T-helper 1 cell treated with Interleukin-12 subunit alpha and Interleukin-12 subunit beta and Interleukin-4 antibody, amounts not matched to agents 30 ng/mL and 1 ng/mL, for 36 hours (primary cell): ENCODE results near the gene KCNQ5. TPM values are rescaled to one million over a fixed set of nuclear protein-coding genes. Genes with fewer than 3 reads are reported as not detected.
"Not testable (repeated sequence)": the region's sequence is repeated elsewhere in the genome, so short reads cannot be mapped to it uniquely, and the experiment has no call there.

Experiments used
- intact Hi-C: fragments of 100-400 bp; cut with micrococcal nuclease; formaldehyde crosslinking; loops from one replicate; pipeline ENCODE4 v1.15.1; 2024
- total RNA-seq: library from RNA; stranded (reverse); gene quantifications from 2 replicates; pipeline ENCODE4 v1.2.3, GENCODE V29; 2022

Gene KCNQ5
- total RNA-seq, 1 donor from 2014 or later: 4.1 TPM

DNA sequence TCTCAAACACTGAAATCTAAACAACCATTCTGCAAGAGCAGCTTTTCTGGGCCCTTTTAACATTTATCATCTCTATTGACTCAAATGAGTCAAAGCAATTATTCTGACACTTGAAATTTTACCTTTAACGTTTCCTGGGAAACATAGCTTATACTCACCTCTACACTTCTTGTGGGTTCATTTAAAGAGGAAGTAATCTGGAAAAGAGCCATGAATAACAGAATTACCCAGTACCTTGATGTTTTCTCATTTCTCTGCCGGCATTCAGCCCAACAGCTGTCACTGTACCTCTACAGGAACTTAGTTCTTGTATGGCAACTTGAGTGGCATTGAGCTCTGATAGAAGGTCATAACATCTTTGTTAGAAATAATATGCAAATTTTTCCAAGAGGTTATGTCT lies 272.2 kb downstream of the KCNQ5 start:
- intact Hi-C loops: no loop called here

DNA sequence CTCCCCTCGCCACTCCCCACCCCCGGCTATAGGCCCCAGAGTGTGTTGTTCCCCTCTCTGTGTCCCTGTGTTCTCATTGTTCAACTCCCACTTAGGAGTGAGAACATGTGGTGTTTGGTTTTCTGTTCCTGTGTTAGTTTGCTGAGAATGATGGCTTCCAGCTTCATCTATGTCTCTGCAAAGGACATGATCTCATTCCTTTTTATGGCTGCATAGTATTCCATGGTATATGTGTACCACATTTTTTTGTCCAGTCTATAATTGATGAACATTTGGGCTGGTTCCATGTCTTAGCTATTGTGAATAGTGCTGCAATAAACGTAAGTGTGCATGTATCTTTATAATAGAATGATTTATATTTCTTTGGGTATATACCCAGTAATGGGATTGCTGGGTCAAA lies 276.4 kb downstream of the KCNQ5 start:
- intact Hi-C loops: not testable (repeated sequence)

DNA sequence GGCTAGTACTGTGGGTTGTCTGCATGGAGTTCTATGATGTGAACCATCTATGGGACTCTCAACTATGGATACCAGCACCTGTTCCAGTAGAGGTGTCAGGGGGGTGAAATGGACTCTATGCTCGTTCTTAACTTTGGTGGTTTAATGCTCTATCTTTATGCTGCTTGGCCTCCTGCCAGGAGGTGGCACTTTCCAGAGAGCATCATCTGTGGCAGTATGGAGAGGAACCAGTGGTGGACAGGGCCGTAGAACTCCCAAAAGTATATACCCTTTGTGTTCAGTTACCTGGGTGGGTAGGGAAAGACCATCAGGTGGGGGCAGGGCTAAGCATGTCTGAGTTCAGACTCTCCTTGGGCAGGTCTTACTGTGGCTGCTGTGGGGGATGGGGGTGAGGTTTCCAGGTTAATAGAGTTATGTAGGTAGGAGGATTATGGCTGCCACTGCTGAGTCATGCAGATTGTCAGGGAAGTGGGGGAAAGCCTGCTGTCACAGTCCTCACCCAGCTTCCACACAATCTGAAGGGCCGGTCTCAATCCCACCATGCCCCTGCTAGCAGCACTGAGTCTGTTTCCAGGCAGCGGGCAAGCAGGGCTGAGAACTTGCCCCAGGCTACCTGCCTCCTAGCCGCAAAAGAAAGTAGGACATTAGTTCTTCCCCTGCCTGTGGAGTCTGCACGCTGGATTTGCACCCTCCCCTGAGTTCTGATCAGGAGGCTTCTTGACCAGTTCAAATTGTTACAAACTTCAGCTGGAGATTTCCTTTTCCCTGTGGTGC lies 284.0 kb downstream of the KCNQ5 start:
- intact Hi-C loops: no loop called here

DNA sequence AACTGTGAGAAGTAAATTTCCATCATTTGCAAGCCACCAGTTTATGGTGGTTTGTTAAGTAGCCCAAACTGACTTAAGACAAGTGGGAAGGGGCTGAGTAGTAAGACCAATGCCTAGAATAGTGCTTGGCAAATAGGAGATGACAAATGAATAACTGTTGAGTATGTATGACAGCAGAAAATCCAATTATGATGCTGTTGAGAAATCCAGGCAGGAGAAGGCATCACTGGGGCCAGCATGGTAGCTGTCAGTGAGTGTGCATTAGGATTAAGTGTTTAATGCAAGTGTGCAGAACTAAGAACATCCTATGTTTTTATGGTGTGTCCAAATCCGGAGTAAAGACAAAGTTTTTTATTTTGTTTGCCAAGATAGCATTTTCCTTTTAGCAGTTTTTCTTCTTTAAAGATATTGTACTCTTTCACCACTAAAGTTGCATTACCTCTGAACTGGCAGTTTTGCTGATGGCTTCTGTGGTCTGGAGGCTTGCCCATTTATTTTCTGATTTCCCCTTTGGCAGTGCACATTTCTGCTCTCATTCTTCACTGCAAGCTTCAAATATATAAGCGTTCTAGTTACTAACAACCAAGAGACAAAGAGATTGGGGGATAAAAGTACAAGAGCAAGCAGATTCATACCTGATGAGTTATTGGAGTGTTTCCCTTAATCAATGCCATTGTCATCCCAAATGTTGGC lies 289.7 kb downstream of the KCNQ5 start:
- intact Hi-C loops: no loop called here

DNA sequence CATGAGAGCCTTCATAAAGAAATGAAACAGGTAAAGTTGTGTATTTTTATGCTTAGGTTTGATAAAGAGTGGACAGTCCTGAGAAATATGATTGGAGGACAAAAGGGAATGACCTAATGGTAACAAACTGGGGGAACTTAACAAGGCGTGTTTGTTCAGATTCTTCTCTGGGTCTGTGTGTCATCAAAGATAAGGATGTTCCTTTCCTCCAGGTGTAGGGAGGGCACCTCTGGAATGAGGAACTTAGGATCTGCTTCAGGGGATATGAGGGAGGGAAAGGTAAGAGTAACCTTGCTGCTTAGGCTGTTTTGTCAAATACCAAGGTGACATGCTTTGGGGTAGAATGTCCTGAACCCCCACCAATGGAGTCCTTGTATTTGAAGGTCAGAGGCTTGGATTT lies 291.9 kb downstream of the KCNQ5 start:
- intact Hi-C loops: no loop called here

DNA sequence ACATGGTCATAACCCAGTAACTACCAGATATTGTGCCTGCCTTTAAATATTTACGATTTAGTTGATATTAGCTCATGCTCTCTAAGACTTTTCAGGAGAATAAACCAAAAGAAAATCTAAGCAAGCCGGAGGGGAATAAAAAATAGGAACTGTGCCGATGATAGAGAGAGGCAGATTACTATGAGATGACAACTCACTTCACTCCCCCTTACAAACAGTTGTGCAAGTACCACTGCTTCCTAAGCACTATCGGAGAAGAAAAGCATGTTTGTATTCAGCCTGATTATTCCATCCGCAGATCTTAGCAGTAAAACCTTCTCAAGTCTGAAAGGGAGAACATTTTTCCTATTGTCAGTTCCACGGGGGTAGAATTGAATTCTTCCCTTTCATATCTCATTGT lies 294.4 kb downstream of the KCNQ5 start:
- intact Hi-C loops: no loop called here

DNA sequence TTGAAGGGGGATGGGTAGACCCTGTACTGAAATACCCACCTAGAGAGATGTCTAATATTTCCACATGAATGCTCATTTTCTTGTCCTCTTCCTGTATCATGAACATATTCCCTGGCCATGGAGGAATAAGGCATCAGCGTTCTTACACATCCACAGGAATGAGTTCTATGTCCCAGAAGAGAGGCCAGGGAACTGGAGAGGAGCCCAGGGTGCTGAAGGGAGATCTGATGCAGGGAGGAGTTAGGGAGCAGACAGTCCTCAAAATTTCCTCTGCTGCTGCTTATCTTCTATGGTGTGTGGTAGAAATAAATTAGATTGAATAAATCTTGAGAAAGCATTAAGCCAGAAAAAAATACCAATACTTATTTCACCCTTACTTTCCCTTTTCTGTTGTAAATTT lies 295.0 kb downstream of the KCNQ5 start:
- intact Hi-C loops: no loop called here

DNA sequence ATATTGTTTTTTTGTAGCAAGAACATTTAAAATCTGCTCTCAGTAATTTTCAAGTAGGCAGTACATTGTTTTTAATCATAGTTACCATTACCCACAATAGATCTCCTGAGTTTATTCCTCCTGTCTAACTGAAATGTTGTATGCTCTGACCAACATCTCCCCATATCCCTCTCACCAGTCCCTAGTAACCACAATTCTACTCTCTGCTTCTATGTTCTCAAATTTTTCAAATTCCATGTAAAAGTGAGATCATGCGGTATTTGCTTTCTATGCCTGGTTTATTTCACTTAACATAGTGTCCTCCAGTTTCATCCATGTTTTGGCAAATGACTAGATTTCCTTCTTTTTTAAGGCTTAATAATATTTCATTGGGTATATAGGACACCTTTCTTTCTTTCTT lies 300.5 kb downstream of the KCNQ5 start:
- intact Hi-C loops: no loop called here

DNA sequence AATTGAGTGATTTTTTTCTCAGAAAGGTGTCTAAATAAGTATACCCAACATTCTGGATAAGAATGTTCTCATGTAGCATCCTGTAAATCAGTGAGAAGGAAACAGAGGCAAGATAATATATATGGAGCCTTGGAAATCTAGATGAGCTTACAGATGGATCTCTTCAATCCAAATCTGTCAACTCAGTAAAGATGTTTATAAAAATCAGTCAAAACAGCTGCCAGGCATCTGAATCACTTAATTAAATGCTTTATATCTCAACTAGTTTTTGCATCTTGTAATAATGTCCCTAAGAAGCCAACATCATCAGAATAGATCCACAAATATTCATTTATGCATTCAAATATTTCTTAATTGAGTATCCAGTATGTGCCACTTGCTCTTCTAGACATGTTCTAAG lies 303.3 kb downstream of the KCNQ5 start:
- intact Hi-C loops: no loop called here

DNA sequence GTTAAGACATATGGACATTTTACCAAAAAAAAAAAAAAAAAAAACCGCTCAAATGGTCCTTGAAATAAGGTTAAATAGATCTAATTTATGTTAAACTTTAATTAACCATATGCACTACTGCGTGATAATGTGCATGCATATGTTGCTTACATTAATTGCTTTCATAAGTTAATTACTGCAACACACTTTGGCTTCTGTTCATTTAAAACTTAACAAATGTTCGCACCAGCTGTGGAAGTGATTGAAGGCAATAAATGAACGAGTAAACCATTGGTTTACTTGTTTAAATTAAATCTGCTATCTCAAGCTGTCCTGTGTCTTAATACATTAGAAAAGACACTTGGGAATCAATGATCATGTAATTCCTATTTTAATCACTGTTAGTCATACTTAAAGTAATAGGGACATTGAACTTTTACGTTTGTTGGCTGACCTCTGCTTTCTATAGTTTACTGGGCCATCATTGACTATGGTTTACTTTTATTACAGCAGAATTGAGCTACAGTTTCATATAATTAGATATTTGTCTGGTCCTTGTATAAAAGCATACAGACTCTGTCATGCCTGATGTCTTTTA lies 308.8 kb downstream of the KCNQ5 start:
- intact Hi-C loops: no loop called here

DNA sequence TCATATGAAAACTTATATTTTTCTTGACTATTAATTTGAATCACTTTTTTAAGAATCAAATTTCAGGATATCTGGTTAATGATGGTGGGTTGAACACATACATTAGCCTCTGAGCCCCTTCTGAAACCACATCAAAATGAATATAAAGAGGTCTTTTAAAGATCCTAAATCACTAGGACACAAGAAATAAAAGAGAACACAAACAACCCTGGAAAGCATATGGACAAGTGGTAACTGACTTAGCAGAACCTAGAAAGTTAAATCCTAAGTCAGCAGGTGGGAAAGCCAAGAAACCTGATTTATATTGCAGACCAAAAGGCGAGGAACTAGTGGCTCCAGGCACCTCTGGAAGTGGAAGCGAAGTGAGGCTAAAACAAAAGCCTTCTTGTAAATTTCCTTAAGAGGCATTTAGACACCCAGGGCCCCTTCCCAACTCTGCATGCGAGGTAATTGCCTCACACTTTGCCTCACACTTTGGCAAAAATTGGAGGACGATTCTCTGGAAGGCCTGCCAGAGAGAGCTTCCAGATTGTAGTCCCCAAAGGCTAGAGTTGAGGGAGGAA lies 309.5 kb downstream of the KCNQ5 start:
- intact Hi-C loops: no loop called here

DNA sequence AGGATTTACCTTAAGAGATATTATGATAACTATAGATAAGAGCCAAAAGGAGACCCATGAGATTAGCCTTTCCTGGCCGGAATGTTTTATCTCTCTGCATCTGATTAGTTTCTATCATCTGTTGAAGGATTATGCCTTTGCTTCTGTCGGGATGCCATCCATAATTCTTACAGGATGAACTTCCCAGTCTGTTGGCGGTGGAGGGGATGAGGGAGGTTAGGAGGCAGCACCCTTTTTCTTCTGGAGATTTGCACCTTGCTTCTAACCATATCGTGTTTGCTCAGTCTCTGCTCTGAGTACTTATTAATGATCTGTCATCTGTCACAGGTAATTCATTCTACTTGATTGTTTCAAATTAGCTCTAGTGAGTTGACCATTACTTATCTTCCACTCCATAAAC lies 311.4 kb downstream of the KCNQ5 start:
- intact Hi-C loops: no loop called here

DNA sequence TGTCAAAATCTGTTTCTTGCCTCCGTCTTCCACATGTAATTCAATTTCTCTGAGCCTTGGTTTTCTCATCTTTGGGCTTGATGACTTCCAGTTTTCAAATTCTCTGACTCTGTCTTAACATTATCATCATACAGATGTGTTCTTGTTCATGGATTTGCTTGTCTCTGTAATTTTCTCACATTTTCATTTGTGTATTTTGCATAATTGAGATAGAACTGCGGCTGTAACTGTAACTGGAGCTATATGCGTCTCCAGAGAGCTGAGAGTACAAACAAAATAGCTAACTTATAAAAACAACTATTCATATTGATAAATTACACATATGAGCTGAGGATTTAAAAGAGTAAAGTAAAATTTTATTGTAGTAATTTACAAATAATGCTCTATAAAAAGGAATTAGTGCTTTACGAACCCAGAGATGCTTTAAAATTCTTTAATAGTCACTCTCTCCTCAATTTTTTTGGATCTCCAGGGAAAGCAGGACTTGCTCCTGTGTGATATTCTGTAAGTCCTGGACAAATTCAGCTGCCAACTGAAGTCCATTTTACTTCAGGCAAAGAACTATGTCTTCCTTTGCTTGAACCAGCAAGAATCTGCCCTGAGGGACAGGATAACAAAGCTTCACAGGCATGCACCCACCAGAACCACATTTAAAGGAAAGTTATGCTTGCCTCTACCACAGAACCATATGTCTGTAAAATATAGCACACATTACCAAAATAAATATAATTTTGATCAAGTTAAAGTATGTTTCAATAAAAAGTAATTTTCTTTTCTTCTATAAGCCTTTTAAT lies 315.1 kb downstream of the KCNQ5 start:
- intact Hi-C loops: no loop called here

DNA sequence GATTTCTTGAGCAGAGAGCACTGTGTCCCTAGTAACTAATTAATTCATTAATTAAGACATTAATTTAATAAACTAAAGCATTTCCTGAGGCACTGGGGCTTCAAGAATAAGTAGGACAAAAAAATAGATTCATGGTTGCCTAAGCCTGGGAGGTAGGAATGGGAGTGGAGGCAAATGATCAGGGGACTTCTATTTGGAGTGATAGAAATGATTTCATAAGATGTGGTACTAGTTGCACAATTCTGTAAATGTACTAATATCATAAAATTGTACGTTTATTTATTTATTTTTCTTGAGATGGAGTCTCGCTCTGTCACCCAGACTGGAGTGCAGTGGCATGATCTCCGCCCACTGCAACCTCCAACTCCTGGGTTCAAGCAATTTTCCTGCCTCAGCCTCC lies 316.2 kb downstream of the KCNQ5 start:
- intact Hi-C loops: no loop called here

DNA sequence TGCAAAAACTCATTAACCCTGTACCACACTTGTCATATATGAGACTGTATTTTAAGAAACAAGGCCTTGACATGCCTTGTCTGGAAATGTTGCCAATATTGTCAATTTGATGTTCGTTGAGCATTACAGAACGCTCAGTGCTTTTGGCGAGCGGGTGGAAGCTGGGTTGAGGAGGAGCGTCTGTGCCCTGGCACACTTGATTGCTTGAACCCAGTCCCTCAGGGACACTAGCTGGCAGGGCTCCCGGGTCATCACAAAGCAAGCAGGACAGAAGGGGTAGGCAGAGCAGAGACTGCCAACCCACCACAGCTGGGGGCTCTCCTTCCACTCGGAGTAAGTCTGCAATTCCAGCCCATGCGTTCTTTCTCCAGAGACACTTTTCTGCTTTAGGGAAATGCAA lies 317.1 kb downstream of the KCNQ5 start:
- intact Hi-C loops: no loop called here

DNA sequence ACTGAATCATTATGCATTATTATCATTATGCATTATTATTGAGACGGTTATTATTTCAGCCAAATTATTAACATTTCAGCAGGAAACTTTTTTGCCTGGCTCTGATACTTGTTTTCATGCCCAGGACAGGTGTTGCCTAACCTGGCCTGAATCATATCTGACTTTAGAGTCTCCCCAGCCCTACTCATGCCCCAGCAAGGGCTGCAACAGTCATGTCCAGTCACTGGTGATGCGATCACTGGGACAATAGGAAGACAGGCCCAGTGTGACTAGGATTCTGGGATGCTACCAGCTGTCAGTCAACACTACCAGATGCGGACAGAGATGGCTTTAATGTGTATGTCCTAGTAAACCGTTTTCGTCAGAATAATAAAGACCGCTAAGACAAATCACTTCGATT lies 318.4 kb downstream of the KCNQ5 start:
- intact Hi-C loops: no loop called here

DNA sequence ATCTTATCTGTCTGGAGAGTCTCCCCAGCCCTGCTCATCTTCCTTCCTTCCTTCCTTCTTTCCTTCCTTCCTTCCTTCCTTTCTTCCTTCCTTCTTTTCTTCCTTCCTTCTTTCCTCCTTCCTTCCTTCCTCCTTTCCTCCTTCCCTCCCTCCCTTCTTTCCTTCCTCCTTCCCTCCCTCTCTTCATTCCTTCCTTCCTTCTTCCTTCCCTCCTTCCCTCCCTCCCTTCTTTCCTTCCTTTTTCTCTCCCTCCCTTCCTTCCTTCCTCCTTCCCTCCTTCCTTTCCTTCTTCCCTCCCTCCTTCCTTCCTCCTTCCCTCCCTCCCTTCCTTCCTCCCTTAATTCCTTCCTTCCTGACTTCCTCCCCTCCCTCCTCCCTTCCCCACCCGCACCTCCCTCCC lies 319.4 kb downstream of the KCNQ5 start:
- intact Hi-C loops: no loop called here

DNA sequence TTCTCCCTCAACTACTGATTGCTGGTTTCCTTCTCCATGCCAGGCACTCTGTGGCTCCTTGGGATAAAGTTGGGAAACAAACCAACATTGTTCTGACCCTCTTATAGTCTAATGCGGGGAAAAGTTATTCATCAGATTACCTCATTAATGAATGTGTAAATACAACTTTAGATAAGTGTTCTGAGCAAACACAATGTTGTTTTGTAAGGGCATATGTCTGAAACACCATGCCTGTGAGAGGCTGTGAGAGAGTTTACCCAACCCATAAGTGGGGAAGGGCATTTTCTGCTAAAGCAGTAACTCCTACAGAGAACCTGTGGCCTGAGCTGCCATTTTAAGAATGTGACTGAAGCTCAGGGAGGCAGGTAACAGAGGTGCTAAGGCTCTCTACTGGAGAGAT lies 319.9 kb downstream of the KCNQ5 start:
- intact Hi-C loops: no loop called here

DNA sequence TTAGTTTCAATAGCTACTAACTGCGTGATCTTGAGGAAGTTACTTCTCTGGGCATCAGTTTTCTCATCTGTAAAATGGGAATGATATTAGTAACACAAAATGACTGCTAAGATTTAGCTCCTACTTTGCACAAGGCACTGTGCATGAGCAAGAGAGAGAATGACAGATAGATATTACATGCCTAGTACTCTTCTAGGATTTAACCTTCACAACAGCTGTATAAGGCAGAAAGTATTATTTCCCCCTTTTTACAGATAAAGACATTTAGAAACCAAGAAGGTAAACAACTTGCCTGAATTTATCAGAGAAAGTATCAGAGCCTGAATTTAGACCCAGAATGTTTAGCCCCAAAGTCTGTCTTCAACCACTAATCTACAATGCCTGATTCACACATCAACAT lies 321.8 kb downstream of the KCNQ5 start:
- intact Hi-C loops: no loop called here

DNA sequence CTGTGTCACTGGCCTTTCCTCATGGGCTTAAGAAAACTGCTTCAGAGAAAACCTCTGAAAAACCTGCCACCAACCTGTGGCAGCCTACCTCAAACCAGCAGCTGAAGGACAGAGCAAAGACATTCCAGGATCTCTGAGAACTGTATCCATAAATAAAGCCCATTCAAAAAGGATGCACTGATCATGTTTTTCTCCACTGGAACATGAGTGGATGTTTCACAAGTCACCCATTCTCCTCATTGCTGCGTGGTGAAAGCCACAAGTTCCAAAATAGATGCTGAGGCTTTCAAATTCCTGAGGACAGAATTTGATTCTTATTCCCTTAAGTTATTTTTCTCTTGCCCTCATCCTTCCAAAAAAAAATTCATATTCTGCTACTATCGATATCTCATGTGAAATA lies 322.8 kb downstream of the KCNQ5 start:
- intact Hi-C loops: no loop called here

DNA sequence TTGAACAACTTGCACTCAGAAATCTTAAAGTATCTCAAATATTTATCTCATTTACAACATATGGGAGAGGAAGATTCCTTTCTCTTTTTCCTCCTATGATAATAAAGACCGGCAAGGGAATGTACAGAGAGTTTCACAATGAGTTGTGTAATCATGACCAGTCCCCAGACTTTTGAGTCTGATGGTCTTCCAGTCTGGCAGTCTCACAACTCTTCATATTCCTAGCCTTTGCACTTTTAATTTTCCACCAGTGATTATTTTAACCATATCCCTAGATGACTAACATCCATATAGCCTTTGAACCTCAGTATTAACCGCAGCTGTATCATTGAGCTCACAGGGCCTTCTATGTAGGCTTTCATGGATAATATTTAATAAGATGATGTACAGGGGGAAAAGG lies 324.9 kb downstream of the KCNQ5 start:
- intact Hi-C loops: no loop called here

DNA sequence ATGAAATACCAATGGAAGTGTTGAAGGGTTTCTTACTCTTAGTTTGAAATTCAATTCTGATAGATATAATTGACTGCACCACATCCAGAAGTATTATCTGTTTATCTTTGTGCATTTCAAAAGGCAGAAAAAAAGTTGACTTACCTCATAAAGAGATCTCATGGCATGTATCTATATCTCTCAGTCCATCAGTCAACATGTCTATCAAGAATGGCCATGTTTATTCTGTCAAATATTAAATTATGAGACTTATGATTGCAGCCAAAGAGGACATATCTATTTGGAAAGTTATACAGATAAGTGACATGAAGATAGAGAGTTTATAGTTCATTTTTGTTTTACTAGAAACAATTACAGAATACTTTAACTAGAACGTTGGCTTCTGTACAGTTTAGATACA lies 325.7 kb downstream of the KCNQ5 start:
- intact Hi-C loops: no loop called here
